Liver (tissue), 9 donors: Measurements from ENCODE around the gene CREB3L2. TPM values are rescaled to one million over a fixed set of nuclear protein-coding genes. Genes with fewer than 3 reads are reported as not detected.

Experiments
- DNase-seq: peaks from one replicate; pipeline ENCODE4 v3.0.0-alpha.2; 2017; ENCODE audit warnings: low spot score
- H3K27ac ChIP-seq, 2 donors: one replicate each; pipeline ENCODE4 v1.7.0; 2013; ENCODE audit warnings: inconsistent platforms in 2 of 2, low read length in 2 of 2, control low read depth in 1 of 2, low read depth in 1 of 2, mild to moderate bottlenecking in 1 of 2
- H3K27me3 ChIP-seq, 4 donors: one replicate each; pipeline versions ENCODE4 v1.6.1 to v1.7.0; 2013; ENCODE audit warnings: low read length in 3 of 4, inconsistent platforms in 1 of 4, mild to moderate bottlenecking in 1 of 4, moderate library complexity in 1 of 4; ENCODE audit not compliant: control insufficient read depth in 4 of 4, insufficient read depth in 4 of 4
- H3K36me3 ChIP-seq, 4 donors: one replicate each; pipeline versions ENCODE4 v1.6.1 to v1.7.0; 2013; ENCODE audit warnings: low read length in 3 of 4, mild to moderate bottlenecking in 3 of 4, low read depth in 1 of 4, moderate library complexity in 1 of 4; ENCODE audit not compliant: control insufficient read depth in 4 of 4, insufficient read depth in 3 of 4
- H3K4me1 ChIP-seq, 4 donors: one replicate each; pipeline versions ENCODE4 v1.6.1 to v1.7.0; 2013; ENCODE audit warnings: low read length in 3 of 4, mild to moderate bottlenecking in 3 of 4, moderate library complexity in 1 of 4; ENCODE audit not compliant: control insufficient read depth in 4 of 4, insufficient read depth in 4 of 4
- H3K4me3 ChIP-seq, 3 donors: one replicate each; pipeline versions ENCODE4 v1.6.1 to v1.7.0; 2013; ENCODE audit warnings: low read length in 3 of 3, control low read depth in 1 of 3, low read depth in 1 of 3, mild to moderate bottlenecking in 1 of 3
- H3K9ac ChIP-seq, 2 donors: one replicate each; pipeline ENCODE4 v1.7.0; 2013; ENCODE audit warnings: low read length in 2 of 2, mild to moderate bottlenecking in 2 of 2, moderate library complexity in 2 of 2, control low read depth in 1 of 2, low read depth in 1 of 2
- H3K9me3 ChIP-seq, 4 donors: one replicate each; pipeline versions ENCODE4 v1.6.1 to v1.7.0; 2013; ENCODE audit warnings: low read length in 3 of 4; ENCODE audit not compliant: control insufficient read depth in 4 of 4
- ATF3 ChIP-seq: IDR thresholded peaks from 2 replicates; pipeline ENCODE4 v1.6.1; 2016; ENCODE audit warnings: antibody characterized with exemption
- CTCF ChIP-seq: fragments of 150-350 bp; IDR thresholded peaks from 2 replicates; pipeline ENCODE4 v1.5.1; 2017; ENCODE audit warnings: improper control_type of control experiment, low read depth, low read length; ENCODE audit not compliant: missing input control
- EGR1 ChIP-seq, 2 donors: IDR thresholded peaks; 2 replicates each; pipeline ENCODE4 v1.6.1; 2016 to 2018; ENCODE audit warnings: antibody characterized with exemption in 2 of 2, low read depth in 2 of 2
- FOXA1 ChIP-seq: IDR thresholded peaks from 2 replicates; pipeline ENCODE4 v1.6.1; 2016; ENCODE audit warnings: antibody characterized with exemption
- FOXA2 ChIP-seq: IDR thresholded peaks from 2 replicates; pipeline ENCODE4 v1.6.1; 2016; ENCODE audit warnings: antibody characterized with exemption
- GABPA ChIP-seq, 2 donors: IDR thresholded peaks in 1 of 2; conservative IDR thresholded peaks in 1 of 2; 2 replicates each; pipeline ENCODE4 v1.6.1; 2016; ENCODE audit warnings: antibody characterized with exemption in 2 of 2, mild to moderate bottlenecking in 1 of 2, moderate library complexity in 1 of 2
- HNF4A ChIP-seq, 2 donors: conservative IDR thresholded peaks; 2 replicates each; pipeline ENCODE4 v1.6.1; 2016; ENCODE audit warnings: antibody characterized with exemption in 2 of 2, mild to moderate bottlenecking in 2 of 2
- HNF4G ChIP-seq: IDR thresholded peaks from 2 replicates; pipeline ENCODE4 v1.6.1; 2016; ENCODE audit warnings: antibody characterized with exemption
- JUND ChIP-seq, 2 donors: IDR thresholded peaks; 2 replicates each; pipeline ENCODE4 v1.6.1; 2016; ENCODE audit warnings: antibody characterized with exemption in 2 of 2
- NR2F2 ChIP-seq: IDR thresholded peaks from 2 replicates; pipeline ENCODE4 v1.6.1; 2016; ENCODE audit warnings: antibody characterized with exemption
- RAD21 ChIP-seq, 2 donors: IDR thresholded peaks; 2 replicates each; pipeline ENCODE4 v1.6.1; 2016; ENCODE audit warnings: antibody characterized with exemption in 2 of 2, mild to moderate bottlenecking in 2 of 2
- REST ChIP-seq: IDR thresholded peaks from 2 replicates; pipeline ENCODE4 v1.6.1; 2016; ENCODE audit warnings: antibody characterized with exemption, mild to moderate bottlenecking
- RXRA ChIP-seq, 2 donors: IDR thresholded peaks; 2 replicates each; pipeline ENCODE4 v1.6.1; 2017 to 2018; ENCODE audit warnings: antibody characterized with exemption in 2 of 2, mild to moderate bottlenecking in 1 of 2
- SP1 ChIP-seq: IDR thresholded peaks from 2 replicates; pipeline ENCODE4 v1.6.1; 2018; ENCODE audit warnings: antibody characterized with exemption, mild to moderate bottlenecking
- TAF1 ChIP-seq: conservative IDR thresholded peaks from 2 replicates; pipeline ENCODE4 v1.6.1; 2016; ENCODE audit warnings: antibody characterized with exemption, mild to moderate bottlenecking
- YY1 ChIP-seq: IDR thresholded peaks from 2 replicates; pipeline ENCODE4 v1.6.1; 2016; ENCODE audit warnings: antibody characterized with exemption, mild to moderate bottlenecking
- WGBS: extraction: QIAGEN DNeasy Blood & Tissue Kit; methylation state at CpG from one replicate; pipeline ENCODE4 v1.1.7; 2013; 5-methylcytosine and 5-hydroxymethylcytosine counted together
- polyA plus RNA-seq, 2 donors: library from polyadenylated mRNA; stranded (reverse) in 1 of 2; unstranded in 1 of 2; fragments of 200-250 nt in 1 of 2; fragments of >200 nt in 1 of 2; fragmentation: Nextera tagmentation in 1 of 2; extraction: Ambion mirVana in 1 of 2; gene quantifications; one replicate each; pipeline versions ENCODE4 v1.2.1 to v1.2.3, GENCODE V29; 2013 to 2015
- total RNA-seq, 2 donors: library from RNA; depleted of rRNA; stranded (reverse); fragments of >200 nt; gene quantifications; one replicate each; pipeline ENCODE4 v1.2.3, GENCODE V29; 2014
- TF ChIP-seq, protein P1 (sequence below): IDR thresholded peaks from 2 replicates; pipeline ENCODE4 v1.6.1; 2016; ENCODE audit warnings: antibody characterized with exemption
- TF ChIP-seq, protein P2 (sequence below): IDR thresholded peaks from 2 replicates; pipeline ENCODE4 v1.6.1; 2016; ENCODE audit warnings: antibody characterized with exemption
- donor health status: healthy.
- donor health status: healthy.
- donor health status: healthy.
- donor health status: healthy.
- donor health status: healthy.

The CREB3L2 gene
- total and polyA plus RNA-seq, 4 donors = 6.7 to 16.6 (median 9.9) TPM

DNA sequence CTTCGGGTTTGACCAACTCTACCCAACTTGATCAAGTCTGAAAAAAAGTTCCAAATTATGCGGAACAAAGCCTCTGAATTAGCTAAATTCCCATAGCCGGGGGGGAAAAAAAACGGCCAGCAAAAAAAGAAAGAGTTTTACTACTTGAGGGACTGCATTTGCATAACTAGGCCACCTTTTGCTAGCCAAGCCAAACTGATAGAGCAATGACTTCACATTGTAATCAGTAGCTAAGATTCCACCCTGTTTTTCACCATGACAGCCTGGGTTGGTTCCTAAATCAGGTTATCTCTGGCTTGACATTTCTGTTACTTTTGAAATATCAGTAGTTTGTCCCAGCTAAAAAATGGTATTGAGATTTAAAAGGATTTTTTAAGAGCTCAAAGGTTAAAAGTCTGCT is 31.4 kb upstream of the CREB3L2 start:
- no peak overlapping the region for H3K9ac ChIP-seq
- H3K9me3 ChIP-seq = no peaks in the 10 kb centered on the region
- TF ChIP-seq EGR1 (IDR thresholded peaks at IDR 0.05; ENCODE audit: low read depth in 2 of 2) = no peak
- TF ChIP-seq REST = no peak
- no peak for TF ChIP-seq RAD21 (IDR thresholded peaks at IDR 0.05)
- TF ChIP-seq CTCF = no peak
- TF ChIP-seq FOXA1 = no peak
- no peak for TF ChIP-seq HNF4G
- TF ChIP-seq SP1 = no peak
- no peak overlapping the region for H3K27ac ChIP-seq
- peaks cover 0 to 3% (median 0%) of the 10 kb centered on the region in 4 donors for H3K4me1 ChIP-seq
- no peaks in the 10 kb centered on the region for H3K36me3 ChIP-seq
- 69% methylated on average over 4 of the region's 4 CpGs for WGBS
- H3K4me3 ChIP-seq = no peak overlapping the region
- DNase-seq = no peak
- no peaks in the 10 kb centered on the region for H3K27me3 ChIP-seq

- no peak overlapping the region for H3K9ac ChIP-seq
- TF ChIP-seq YY1 (no peak), RXRA (IDR thresholded peaks at IDR 0.05) (no peak), CTCF (no peak), REST (no peak), RAD21 (IDR thresholded peaks at IDR 0.05) (no peak), TAF1 (no peak), HNF4A (conservative IDR thresholded peaks at IDR 0.05) (no peak), SP1 (no peak), ATF3 (no peak), JUND (IDR thresholded peaks at IDR 0.05) (no peak), FOXA1 (no peak), GABPA (IDR thresholded peaks at IDR 0.05 in 1 of 2, conservative IDR thresholded peaks at IDR 0.05 in 1 of 2) (no peak), NR2F2 (no peak), EGR1 (IDR thresholded peaks at IDR 0.05; ENCODE audit: low read depth in 2 of 2) (no peak), HNF4G (no peak), FOXA2 (no peak)
- TF ChIP-seq, protein P1, sequence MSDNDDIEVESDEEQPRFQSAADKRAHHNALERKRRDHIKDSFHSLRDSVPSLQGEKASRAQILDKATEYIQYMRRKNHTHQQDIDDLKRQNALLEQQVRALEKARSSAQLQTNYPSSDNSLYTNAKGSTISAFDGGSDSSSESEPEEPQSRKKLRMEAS = no peak
- TF ChIP-seq, protein P2, sequence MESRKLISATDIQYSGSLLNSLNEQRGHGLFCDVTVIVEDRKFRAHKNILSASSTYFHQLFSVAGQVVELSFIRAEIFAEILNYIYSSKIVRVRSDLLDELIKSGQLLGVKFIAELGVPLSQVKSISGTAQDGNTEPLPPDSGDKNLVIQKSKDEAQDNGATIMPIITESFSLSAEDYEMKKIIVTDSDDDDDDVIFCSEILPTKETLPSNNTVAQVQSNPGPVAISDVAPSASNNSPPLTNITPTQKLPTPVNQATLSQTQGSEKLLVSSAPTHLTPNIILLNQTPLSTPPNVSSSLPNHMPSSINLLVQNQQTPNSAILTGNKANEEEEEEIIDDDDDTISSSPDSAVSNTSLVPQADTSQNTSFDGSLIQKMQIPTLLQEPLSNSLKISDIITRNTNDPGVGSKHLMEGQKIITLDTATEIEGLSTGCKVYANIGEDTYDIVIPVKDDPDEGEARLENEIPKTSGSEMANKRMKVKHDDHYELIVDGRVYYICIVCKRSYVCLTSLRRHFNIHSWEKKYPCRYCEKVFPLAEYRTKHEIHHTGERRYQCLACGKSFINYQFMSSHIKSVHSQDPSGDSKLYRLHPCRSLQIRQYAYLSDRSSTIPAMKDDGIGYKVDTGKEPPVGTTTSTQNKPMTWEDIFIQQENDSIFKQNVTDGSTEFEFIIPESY = no peak
- WGBS = 96% methylated on average over 3 of the region's 3 CpGs
- H3K36me3 ChIP-seq = no peaks in the 10 kb centered on the region
- peaks cover 0 to 3% (median 0%) of the 10 kb centered on the region in 4 donors for H3K4me1 ChIP-seq
- no peak overlapping the region for H3K4me3 ChIP-seq
- H3K27ac ChIP-seq = no peak overlapping the region
- H3K9me3 ChIP-seq = no peaks in the 10 kb centered on the region
- no peak for DNase-seq
- H3K27me3 ChIP-seq = no peaks in the 10 kb centered on the region
Observed at GRCh38 chr7:138032770-138033169, 30.9 kb upstream of the CREB3L2 start.
